HepG2 (cell line): ENCODE measurements around the gene AZU1. TPM values are rescaled to one million over a fixed set of nuclear protein-coding genes. Genes with fewer than 3 reads are reported as not detected.

Source experiments
- ADNP ChIP-seq: sonication (generic); formaldehyde crosslinking; IDR thresholded peaks from 2 replicates; pipeline ENCODE4 v1.4.0; 2020; ENCODE audit warnings: missing genetic modification reagents
- CBX1 ChIP-seq: IDR thresholded peaks from one replicate; pipeline ENCODE4 v1.6.1; 2016; ENCODE audit warnings: antibody characterized with exemption, low read depth
- DMAP1 ChIP-seq: IDR thresholded peaks from 2 replicates; pipeline ENCODE4 v1.6.1; 2016
- MAFF ChIP-seq: IDR thresholded peaks from 2 replicates; pipeline ENCODE4 v1.6.1; 2011; ENCODE audit warnings: low read depth, low read length, improper control_type of control experiment
- MLLT10 ChIP-seq: sonication (generic); formaldehyde crosslinking; IDR thresholded peaks from 2 replicates; pipeline ENCODE4 v1.4.0; 2020; ENCODE audit warnings: missing genetic modification reagents
- NCOR1 ChIP-seq: fragments of 200-600 bp; sonication (generic); IDR thresholded peaks from 2 replicates; pipeline ENCODE4 v1.7.0; 2017; ENCODE audit warnings: antibody characterized with exemption, low read length, borderline replicate concordance
- NKX3-1 ChIP-seq: sonication (generic); formaldehyde crosslinking; IDR thresholded peaks from 2 replicates; pipeline ENCODE4 v1.5.0; 2020; ENCODE audit warnings: missing genetic modification reagents
- NR2F1 ChIP-seq, 2 experiments: fragments of 450-650 bp in 1 of 2; formaldehyde crosslinking in 1 of 2; IDR thresholded peaks; 2 replicates each; pipeline versions ENCODE4 v1.5.0 to v1.6.1; 2016 to 2020; ENCODE audit warnings: mild to moderate bottlenecking in 1 of 2, missing compliant biosample characterization in 1 of 2, missing genetic modification reagents in 1 of 2, moderate library complexity in 1 of 2
- ONECUT2 ChIP-seq: sonication (generic); formaldehyde crosslinking; IDR thresholded peaks from 2 replicates; pipeline ENCODE4 v1.4.0; 2020; ENCODE audit warnings: missing genetic modification reagents
- PAX8 ChIP-seq: sonication (generic); formaldehyde crosslinking; IDR thresholded peaks from 2 replicates; pipeline ENCODE4 v1.8.0; 2022; ENCODE audit warnings: mild to moderate bottlenecking, missing genetic modification reagents, borderline replicate concordance
- SMC3 ChIP-seq: IDR thresholded peaks from 2 replicates; pipeline ENCODE4 v1.6.1; 2011; ENCODE audit warnings: low read length, improper control_type of control experiment
- TRIM24 ChIP-seq: sonication (generic); formaldehyde crosslinking; IDR thresholded peaks from 2 replicates; pipeline ENCODE4 v1.8.0; 2022; ENCODE audit warnings: mild to moderate bottlenecking, missing genetic modification reagents
- ZHX1 ChIP-seq: sonication (generic); formaldehyde crosslinking; IDR thresholded peaks from 2 replicates; pipeline ENCODE4 v1.8.1; 2022; ENCODE audit warnings: low read depth, mild to moderate bottlenecking, missing genetic modification reagents
- ZMYM2 ChIP-seq: sonication (generic); formaldehyde crosslinking; IDR thresholded peaks from 2 replicates; pipeline ENCODE4 v1.8.0; 2022; ENCODE audit warnings: mild to moderate bottlenecking, missing genetic modification reagents
- ZNF251 ChIP-seq: sonication (generic); formaldehyde crosslinking; IDR thresholded peaks from 2 replicates; pipeline ENCODE4 v1.9.0; 2021; ENCODE audit warnings: mild to moderate bottlenecking, missing genetic modification reagents
- ZNF547 ChIP-seq: sonication (generic); formaldehyde crosslinking; IDR thresholded peaks from 2 replicates; pipeline ENCODE4 v1.5.1; 2020; ENCODE audit warnings: mild to moderate bottlenecking, missing genetic modification reagents
- ZNF550 ChIP-seq: sonication (generic); formaldehyde crosslinking; IDR thresholded peaks from 2 replicates; pipeline ENCODE4 v1.4.0; 2020; ENCODE audit warnings: mild to moderate bottlenecking, missing genetic modification reagents, borderline replicate concordance
- ZNF773 ChIP-seq: sonication (generic); formaldehyde crosslinking; IDR thresholded peaks from 2 replicates; pipeline ENCODE4 v1.4.0; 2020; ENCODE audit warnings: missing genetic modification reagents, borderline replicate concordance
- ZNF816 ChIP-seq: sonication (generic); formaldehyde crosslinking; IDR thresholded peaks from 2 replicates; pipeline ENCODE4 v1.8.0; 2022; ENCODE audit warnings: missing genetic modification reagents, mild to moderate bottlenecking, borderline replicate concordance
- ZSCAN29 ChIP-seq: sonication (generic); formaldehyde crosslinking; conservative IDR thresholded peaks from 2 replicates; pipeline ENCODE4 v1.4.0; 2020; ENCODE audit warnings: mild to moderate bottlenecking, missing genetic modification reagents
- polyA plus RNA-seq, 8 experiments: library from polyadenylated mRNA; depleted of rRNA in 3 of 8; stranded (reverse) in 7 of 8; unstranded in 1 of 8; fragments of >200 nt; fragmentation: Illumina TruSeq in 4 of 8; extraction: Trizol in 4 of 8; gene quantifications; 2 replicates each; pipeline versions ENCODE4 v1.2.1 to v1.2.3, GENCODE V29; 2011 to 2016; ENCODE audit warnings: low read depth in 4 of 8, missing spikeins in 1 of 8, mixed read lengths in 1 of 8; ENCODE audit not compliant: insufficient read depth in 1 of 8
- total RNA-seq, 5 experiments: library from RNA; depleted of rRNA; stranded (reverse); fragments of >200 nt; fragmentation: Illumina TruSeq; extraction: Trizol; gene quantifications; 2 replicates each; pipeline ENCODE4 v1.2.3, GENCODE V29; 2016; ENCODE audit warnings: low read depth in 1 of 5
- TF ChIP-seq, protein P1 (sequence below): sonication (generic); formaldehyde crosslinking; IDR thresholded peaks from one replicate; pipeline ENCODE4 v1.5.1; 2020; ENCODE audit warnings: mild to moderate bottlenecking, missing genetic modification reagents; ENCODE audit errors: not compliant biosample characterization

The AZU1 gene
- total and polyA plus RNA-seq, 2 of the 13 experiments (the other 11 are each of a cell fraction or from before 2014, with no cell fraction given) = not detected

DNA sequence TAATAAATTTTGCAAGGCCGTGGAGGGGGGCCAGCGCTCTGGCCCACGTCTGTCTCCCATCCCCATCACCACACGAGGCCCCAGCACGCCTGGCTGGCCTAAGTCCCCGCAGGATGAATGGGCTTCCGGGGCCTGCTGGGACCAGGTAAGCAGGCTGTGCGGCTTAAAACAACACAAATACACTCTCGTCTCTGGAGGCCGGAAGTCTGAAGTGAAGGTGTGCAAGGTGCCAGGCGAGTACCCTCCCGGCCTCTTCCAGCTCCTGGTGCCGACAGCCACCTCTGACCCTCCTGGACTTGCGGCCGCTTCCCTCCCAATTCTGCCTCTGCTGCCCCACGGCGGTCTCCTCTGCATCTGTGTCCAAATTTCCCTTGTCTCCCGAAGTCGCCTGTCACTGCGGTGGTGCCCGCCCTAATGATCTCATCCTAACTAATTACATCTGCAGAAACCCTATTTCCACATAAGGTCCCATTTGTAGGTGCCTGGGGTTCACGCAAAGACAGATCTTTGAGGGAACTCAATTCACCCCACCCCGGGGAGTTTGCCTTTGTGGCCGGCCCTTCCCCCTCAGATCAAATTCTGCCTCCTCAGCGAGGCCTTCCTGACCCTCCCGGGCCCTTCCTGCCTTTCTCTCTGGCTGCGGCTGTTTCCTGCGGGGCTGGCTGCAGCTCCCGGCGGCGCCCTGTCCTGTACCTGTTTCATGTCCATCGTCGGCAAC is 38.5 kb upstream of the AZU1 start (continued):
- TF ChIP-seq, protein P1, sequence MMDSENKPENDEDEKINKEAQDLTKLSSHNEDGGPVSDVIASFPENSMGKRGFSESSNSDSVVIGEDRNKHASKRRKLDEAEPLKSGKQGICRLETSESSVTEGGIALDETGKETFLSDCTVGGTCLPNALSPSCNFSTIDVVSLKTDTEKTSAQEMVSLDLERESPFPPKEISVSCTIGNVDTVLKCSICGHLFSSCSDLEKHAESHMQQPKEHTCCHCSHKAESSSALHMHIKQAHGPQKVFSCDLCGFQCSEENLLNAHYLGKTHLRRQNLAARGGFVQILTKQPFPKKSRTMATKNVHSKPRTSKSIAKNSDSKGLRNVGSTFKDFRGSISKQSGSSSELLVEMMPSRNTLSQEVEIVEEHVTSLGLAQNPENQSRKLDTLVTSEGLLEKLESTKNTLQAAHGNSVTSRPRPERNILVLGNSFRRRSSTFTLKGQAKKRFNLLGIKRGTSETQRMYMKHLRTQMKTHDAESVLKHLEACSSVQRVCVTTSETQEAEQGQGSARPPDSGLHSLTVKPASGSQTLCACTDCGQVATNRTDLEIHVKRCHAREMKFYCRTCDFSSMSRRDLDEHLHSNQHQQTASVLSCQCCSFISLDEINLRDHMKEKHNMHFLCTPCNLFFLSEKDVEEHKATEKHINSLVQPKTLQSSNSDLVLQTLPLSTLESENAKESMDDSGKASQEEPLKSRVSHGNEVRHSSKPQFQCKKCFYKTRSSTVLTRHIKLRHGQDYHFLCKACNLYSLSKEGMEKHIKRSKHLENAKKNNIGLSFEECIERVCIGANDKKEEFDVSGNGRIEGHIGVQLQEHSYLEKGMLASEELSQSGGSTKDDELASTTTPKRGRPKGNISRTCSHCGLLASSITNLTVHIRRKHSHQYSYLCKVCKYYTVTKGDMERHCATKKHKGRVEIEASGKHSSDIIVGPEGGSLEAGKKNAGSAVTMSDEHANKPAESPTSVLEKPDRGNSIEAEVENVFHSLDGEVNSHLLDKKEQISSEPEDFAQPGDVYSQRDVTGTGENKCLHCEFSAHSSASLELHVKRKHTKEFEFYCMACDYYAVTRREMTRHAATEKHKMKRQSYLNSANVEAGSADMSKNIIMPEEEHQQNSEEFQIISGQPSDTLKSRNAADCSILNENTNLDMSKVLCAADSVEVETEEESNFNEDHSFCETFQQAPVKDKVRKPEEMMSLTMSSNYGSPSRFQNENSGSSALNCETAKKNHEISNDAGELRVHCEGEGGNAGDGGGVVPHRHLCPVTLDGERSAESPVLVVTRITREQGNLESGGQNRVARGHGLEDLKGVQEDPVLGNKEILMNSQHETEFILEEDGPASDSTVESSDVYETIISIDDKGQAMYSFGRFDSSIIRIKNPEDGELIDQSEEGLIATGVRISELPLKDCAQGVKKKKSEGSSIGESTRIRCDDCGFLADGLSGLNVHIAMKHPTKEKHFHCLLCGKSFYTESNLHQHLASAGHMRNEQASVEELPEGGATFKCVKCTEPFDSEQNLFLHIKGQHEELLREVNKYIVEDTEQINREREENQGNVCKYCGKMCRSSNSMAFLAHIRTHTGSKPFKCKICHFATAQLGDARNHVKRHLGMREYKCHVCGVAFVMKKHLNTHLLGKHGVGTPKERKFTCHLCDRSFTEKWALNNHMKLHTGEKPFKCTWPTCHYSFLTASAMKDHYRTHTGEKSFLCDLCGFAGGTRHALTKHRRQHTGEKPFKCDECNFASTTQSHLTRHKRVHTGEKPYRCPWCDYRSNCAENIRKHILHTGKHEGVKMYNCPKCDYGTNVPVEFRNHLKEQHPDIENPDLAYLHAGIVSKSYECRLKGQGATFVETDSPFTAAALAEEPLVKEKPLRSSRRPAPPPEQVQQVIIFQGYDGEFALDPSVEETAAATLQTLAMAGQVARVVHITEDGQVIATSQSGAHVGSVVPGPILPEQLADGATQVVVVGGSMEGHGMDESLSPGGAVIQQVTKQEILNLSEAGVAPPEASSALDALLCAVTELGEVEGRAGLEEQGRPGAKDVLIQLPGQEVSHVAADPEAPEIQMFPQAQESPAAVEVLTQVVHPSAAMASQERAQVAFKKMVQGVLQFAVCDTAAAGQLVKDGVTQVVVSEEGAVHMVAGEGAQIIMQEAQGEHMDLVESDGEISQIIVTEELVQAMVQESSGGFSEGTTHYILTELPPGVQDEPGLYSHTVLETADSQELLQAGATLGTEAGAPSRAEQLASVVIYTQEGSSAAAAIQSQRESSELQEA (CRISPR knock-in tag) = no peak
- TF ChIP-seq ZNF816 (peak; percentile 12; the same call in 1 of the 2 replicates), NCOR1 (no peak), ZNF547 (CRISPR knock-in tag) (no peak), ZNF550 (CRISPR knock-in tag) (no peak), DMAP1 (CRISPR knock-in tag) (peak; percentile 44), ZHX1 (CRISPR knock-in tag) (no peak), NKX3-1 (CRISPR knock-in tag) (no peak), ZNF773 (CRISPR knock-in tag) (peak; percentile 37; the same call in 1 of the 2 replicates), ZSCAN29 (0 out of 2 replicates have a peak, but pooled peaks have one; percentile 1), SMC3 (no peak), PAX8 (CRISPR knock-in tag) (no peak), MLLT10 (CRISPR knock-in tag) (no peak), ADNP (no peak), CBX1 (peak; percentile 54), ONECUT2 (CRISPR knock-in tag) (no peak), NR2F1 (CRISPR knock-in tag; IDR thresholded peaks at IDR 0.05) (no peak; a peak in 1 of 4 replicates), ZNF251 (CRISPR knock-in tag) (no peak), TRIM24 (CRISPR knock-in tag) (no peak), ZMYM2 (no peak), MAFF (no peak)
